Left renal pelvis (tissue), 4 donors: ENCODE measurements around the gene RRP8. TPM values are rescaled to one million over a fixed set of nuclear protein-coding genes. Genes with fewer than 3 reads are reported as not detected.
A peak's percentile ranks its signal among the peaks of the same experiment; 100 is the strongest.

Experiments used
- DNase-seq, 4 donors: peaks; one replicate each; pipeline ENCODE4 v3.0.0-alpha.2; 2013; ENCODE audit warnings: low read depth in 4 of 4, low spot score in 3 of 4
- polyA plus RNA-seq, 4 donors: library from polyadenylated mRNA; unstranded; fragments of 120-200 nt; gene quantifications; one replicate each; pipeline ENCODE4 v1.2.1, GENCODE V29; 2013; ENCODE audit not compliant: insufficient read length in 4 of 4

Gene RRP8
- polyA plus RNA-seq, 4 donors = 19.2 to 24.9 (median 19.9) TPM

DNA sequence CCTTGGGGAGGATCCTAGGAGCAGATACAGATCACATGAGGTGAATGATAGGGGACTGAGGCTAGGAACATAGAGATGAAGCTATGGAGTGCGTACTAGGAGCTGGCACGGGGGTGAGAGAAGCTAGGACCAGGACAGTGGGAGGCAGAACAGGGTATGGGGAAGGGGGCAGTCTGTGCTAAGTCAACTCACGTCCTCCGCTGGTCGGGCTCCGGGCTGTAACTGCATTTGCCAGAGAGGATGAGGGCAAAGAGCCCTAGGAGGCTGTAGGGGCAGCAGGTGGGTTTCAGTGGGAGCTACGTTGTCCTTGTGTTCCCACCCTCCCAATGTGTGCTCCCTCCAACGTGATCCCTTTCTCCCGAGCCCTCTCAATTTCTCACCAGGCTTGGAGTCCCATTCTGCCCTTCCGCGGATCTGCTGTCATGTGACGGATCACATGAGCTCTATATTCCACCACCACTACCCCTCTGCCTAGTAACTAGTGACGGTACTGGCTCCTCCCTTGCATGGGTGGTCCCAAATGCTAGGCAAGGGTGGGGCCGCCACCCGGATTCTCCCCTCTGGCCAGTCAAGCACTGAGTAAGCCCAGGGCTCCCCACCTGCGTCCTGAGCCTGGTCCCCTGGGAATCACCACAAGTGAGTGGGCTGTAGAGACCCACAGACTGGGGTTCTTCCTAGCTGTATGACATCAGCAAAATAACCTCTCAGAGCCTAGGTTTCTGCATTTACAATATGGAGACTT is 15.8 kb upstream of the RRP8 start, which contains the start of gene TPP1:
TPP1 (minus strand) TSS at position 419 of the 742 bp plus-strand sequence; CDS start at position 397, 22 bp downstream.
- peak in 3 of 4 donors; percentile 84 to 92 (median 89) for DNase-seq

DNA sequence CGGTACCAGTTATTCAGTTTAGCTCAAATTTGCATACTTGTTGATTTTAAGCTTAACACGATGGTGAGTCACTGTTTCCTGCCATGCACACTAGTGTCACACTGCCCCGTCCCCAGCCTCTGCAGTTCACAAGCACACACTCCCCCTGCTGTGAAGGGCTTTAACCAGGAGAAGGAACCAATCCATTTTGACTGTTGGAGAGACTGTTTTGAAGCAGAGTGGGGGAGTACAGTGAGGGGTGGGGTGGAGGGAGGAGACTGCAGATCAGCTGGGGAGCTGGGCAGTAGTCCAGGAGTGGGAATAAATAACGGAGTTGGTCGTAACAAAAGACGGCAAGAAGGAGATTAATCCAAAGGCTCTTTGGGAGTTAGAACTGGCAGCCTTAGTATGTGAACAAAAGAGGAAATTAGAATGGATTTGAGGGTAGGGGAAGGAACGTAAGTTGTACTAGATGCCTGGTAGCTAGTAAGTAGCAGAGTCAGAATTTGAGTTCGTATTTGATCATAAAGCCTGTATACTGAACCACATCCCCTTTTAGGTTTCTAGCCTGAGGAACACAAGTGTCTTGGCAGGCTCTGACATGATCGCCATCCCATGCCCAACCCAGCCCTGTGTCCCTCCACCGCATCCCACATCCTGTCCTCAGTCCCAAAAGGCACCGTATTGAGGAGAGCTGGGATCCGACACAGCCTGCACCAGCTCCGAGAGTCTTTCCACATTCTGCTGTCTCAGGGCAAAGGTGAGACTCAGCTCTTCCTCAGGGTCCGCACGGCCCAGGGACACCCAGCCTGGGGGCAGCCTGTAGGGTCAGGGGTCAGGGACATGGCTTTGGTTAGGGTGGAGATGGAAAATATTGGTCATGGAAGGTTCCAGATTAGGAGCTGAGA is 14.9 kb upstream of the RRP8 start:
- DNase-seq = peak in 1 of 4 donors; percentile 46

DNA sequence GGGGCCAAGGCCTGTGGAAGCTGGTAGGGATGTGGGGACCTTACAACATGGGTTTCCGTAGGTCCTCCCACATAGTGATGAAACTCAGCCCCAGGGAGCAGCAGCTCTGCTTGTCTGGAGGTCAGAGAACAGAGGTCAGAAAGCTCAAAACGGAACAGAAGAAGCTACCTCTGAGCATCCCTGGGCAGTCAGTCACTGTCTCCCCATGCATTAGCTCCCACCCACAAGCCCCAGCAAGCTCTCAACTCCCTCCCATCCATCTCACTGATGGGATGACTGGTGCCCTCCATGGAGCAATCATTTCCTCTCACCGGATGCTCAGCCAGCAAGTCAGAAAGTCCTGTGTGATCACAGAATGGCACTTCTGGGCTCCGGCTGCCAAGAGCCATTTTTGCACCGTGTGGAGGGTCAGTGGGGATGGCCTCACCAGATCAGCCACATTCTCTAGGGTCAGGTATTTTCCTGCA is 13.9 kb upstream of the RRP8 start:
- no peak for DNase-seq

DNA sequence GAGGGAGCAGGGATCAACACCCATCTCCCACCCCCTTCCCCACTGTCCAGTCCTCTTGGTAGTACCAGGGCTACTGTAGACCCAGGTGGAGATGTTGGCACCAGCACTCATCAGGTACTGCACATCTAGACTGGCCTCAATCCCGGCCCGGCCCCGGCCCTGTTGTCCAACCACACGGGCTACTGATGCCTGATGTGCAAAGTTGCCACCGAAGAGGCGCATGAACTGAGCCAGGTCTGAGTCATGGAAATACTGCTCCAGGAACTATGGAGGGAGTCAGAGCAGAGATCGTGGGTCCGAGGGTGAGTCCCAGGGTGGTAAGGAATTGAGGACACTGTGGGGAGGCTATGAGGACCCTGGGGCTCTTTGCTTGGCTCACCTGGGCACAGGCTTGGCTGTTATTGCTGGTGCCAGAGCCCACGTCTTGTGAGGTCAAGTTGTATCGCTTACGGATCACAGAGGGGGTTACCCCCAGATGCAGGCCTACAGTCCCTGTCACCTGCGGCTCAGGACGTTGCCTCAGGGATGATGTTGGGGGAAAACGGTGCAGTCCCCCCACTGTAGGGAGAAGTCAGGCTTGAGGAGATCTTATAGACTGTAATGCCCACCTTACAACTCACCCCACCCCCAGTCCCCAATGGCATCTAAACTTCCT is 13.3 kb upstream of the RRP8 start:
- no peak for DNase-seq

DNA sequence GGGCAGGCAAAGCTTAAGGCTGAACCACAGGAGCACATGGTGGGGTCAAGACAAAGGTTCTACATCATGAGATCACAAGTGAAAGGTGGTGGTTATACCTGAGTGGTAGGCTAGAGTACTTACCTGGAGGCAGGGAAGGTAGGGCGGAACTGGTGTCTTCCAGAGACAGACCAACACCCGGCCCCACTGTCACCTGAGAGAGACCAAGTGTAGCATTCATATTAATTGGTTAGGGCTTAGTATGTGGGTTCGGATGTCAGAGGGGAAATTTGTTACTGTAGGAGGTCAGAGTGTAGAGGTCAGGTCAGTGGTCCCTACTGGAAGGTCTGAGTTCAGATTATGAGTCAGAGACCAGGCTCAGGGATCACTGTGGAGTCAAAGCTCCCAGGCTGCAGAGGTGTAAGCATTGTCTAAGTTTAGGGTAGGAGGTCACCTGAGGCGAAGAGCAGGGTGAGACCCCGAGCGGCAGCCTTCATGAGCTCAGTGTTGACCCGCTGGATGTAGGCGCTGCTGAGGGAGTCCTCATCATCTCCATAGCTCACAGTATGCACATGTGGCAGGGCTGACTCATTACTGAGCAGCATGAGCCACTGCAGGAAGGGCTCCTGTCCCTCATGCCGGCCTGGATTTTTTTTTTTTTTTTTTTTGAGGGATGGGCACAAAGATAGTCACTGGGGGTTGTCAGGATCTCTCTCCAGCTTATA is 12.6 kb upstream of the RRP8 start:
- DNase-seq = no peak

DNA sequence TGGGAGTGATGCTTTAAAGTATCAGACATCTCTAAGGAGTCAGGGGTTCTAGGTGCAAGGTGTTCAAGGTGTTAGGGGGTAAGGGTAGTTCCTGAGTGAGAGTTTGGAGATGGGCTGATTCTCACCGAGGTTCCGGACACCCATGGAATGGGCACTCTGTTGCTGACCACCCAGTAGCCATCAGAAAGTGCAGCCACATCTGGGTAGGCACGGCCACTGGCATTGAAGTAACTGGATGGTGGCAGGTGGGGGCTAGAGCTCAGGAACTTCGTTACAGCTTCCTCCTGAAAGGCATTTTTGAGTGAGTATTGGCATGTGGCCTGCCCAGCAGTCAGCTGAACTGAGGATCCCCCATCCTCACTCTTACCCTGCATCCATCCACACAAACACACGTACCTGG is 11.6 kb upstream of the RRP8 start:
- DNase-seq = no peak

DNA sequence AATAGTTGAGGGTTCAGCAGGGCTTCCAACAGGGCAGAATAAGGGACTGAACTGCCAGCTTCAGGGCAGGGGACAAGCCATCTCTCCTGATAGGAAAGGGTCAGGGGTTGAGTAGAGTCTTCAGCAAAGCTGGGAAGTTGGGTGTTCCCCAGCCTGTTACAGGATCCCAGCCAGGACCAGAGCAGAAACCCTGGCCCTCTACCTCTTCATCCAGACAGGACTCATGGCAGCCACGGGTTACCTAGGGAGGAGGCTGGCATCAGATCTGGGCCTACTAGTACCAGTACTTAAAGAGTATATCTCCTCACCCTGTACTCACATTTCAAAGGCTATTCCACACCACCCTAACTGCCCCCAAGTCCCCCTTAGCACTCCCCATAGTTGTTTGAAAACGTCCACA is 11.0 kb upstream of the RRP8 start:
- no peak for DNase-seq

DNA sequence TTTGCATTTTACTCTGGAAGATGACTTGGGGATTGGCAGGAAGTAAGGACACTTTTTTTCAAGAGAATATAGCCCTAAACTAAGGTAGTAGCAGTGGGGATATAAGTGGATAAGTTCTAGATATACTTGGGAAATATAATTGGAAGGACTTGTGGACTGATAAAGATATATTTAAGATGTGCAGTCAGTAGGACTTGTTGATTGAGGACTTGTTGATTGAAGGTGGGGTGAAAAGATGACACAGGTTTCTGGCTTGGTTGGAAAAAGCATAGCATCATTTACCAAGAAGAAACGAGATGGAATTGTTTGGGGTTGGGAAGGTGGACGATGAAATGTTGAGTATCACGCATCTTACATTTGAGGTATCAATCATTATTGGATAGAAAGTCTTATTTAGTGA is 10.1 kb upstream of the RRP8 start:
- DNase-seq = no peak

DNA sequence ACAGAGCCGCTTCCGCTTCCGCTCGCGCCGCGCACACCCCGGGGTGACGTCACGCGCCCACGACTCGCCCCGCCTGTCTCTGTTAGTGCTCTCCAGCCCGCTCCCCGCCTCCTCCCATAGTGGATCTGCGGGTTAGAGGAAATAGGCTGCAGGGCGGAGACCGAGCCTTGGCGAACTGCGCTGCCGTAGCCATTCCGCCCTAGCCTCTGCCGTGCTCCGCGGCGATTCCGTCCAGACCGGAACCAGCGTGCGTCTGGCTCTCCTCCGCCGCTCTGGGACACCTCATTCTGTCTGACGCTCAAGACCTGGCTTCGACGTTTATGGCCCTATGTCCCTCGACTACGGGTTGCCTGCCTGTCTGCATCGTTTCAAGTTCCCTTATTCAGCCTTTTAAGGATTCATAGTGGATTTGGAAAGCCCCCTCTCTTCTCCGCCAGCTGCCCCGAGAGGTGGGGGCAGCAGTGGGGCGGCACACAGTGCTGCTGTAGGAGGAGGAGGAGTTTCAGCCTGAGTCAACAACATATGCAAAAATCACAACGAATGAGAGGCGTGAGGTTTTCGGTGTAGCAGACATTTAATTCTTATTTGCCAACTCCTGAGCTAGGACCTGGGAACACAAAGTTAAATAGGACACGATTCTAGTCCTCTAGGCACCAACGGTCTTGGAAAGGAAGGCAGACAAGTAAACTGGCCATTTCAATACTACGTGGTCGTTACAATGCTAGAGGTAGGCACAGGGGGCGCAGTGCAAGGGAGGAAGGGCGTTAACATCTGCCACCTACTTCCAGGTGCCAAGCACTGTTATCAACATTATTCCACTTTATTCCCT is 9.0 kb upstream of the RRP8 start, which contains the start of gene TAF10:
TAF10 (minus strand) TSS at position 4 of the 829 bp plus-strand sequence. CDS start 27 bp downstream, outside the sequence.
- peak in 3 of 4 donors; percentile 79 to 89 (median 88) for DNase-seq

DNA sequence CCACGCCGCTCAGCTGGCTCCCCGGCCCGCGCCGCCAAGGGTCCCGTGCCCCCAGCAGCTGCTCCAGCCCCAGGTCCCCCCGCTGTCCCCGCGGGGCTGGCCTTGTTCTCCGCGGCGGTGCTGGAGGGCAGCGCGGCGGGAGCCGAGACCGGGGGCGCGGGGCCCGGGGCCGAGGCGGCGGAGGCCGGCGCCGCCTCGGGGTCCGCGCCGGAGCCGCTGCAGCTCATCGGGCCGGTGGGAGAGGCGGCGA is 8.5 kb upstream of the RRP8 start:
- no peak for DNase-seq

DNA sequence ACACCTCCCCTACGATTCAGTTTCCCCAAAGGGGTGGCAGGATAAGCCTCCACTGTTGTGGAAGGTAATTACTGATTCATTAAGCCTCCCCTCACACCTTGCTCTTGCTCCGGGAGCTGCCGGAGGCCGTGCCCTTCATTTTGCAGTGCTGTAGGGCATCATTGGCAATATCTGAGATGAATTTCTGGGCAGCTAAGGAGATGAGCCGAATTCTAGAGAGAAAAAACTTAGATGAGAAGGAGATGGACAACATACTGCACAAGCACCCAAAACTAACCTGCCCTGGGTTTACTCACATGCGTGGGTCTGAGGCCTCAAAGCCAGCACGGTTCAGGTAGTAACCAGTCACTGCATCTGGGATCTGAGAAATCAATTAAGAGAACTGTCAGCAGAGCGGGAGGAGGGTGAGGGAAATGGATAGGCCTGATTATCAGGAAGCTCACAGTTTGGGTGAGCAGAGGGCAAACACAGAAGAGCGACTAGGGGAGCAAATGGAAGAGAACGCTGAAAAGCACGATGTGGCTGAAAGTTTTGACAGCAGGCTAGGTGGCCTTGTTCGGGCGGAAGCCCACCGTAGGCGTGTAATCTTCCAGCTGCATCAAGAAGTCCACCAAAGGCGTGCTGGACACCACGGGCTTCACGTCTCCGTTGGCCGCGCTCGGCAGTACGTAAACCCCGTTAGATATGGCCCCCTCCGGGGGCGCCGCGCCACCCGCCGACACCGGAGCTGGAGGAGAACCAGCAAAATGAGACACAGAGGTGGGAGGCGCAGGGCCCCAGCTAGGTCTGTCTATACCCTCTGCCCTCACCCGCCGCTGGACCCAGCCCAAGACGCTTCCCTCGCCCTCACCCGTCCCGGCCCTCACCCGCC is 7.9 kb upstream of the RRP8 start:
- no peak for DNase-seq

DNA sequence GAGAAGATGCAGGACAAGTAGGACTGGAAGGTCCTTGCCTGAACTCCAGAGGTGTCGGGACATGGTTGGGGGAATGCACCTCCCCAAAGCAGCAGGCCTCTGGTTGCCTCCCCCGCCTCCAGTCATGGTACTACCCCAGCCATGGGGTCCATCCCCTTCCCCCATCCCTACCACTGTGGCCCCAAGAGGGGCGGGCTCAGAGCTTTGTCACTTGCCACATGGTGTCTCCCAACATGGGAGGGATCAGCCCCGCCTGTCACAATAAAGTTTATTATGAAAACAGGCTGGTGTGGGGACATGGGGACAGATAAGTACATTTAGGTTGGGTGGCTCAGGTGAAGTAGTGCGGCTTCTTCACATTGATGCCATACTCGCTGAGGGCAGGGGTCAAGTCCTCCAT is 7.2 kb upstream of the RRP8 start:
- DNase-seq = no peak

DNA sequence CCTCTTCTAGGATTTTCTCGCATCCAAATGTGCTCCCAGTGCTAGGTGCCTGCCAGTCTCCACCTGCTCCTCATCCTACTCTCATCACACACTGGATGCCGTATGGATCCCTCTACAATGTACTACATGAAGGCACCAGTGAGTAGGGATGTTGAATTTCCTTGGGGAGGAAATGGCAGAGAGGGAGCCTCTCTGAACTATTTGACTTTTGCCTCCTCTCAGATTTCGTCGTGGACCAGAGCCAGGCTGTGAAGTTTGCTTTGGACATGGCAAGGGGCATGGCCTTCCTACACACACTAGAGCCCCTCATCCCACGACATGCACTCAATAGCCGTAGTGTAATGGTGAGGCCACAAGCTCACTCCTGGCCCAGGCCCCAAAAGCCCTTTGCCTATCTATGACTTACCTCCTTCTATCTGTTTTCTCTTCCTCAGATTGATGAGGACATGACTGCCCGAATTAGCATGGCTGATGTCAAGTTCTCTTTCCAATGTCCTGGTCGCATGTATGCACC is 6.1 kb upstream of the RRP8 start:
- no peak for DNase-seq

DNA sequence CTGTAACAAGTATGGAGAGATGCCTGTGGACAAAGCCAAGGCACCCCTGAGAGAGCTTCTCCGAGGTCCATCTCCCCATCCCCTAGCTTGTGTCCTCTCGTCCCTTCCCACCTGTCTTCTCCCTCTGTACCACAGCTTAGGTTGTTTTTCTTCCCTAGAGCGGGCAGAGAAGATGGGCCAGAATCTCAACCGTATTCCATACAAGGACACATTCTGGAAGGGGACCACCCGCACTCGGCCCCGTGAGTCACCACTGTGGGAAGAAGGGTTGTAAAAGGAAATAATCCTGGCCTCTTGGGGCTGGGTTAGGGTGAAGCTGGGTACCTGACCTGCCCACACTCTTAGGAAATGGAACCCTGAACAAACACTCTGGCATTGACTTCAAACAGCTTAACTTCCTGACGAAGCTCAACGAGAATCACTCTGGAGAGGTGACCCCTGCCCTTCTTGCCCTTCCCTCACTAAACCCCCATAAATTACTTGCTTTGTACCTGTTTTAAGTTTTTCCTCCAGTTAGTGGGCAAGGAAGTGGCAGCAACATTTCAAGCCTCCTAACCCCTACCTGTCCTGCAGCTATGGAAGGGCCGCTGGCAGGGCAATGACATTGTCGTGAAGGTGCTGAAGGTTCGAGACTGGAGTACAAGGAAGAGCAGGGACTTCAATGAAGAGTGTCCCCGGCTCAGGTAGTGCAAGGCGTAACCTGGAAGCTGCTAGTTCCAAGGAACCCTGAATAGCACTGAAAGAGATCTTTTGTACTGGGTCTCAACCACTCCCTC is 5.5 kb upstream of the RRP8 start:
- DNase-seq = no peak

DNA sequence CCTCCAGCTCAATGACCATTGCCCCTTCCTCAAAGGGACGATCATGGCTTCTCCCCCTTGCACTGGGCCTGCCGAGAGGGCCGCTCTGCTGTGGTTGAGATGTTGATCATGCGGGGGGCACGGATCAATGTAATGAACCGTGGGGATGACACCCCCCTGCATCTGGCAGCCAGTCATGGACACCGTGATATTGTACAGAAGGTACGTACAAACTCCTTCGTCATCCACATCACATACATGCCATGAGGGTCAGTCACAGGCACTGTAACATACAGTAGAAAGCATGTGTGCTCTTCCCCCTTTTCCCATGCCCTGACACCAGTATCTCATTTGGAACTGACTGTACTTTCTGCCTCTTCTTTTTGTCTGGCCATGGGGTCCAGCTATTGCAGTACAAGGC is 4.6 kb upstream of the RRP8 start:
- no peak for DNase-seq

DNA sequence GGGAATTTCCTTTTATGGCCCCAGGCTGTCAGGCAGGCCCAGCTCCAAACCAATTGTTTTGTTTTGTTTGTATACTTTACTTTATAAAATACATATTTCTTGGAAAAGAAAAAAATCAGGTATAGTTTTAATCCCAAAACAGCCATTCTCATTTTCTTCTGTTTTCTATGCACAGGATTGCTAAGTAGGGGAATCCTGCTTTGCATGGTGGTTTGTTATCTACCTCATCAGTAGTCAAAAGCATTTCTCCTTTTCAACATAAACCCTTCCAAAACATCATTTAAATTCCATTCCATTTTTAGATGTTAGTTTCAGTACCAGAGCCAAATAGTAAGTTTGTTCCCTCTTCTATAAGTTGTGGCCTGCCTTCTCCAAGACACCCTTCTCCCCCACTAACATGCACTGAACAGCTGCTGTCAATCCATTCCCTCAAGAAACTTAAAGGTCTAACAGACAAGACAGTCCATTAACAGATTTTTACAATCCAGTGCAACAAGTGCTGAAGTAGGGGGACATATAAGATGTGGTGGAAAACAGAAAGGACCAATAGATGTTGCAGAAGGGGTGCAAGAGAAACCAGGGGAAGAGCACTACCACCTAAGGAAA is 3.9 kb upstream of the RRP8 start:
- DNase-seq = no peak

DNA sequence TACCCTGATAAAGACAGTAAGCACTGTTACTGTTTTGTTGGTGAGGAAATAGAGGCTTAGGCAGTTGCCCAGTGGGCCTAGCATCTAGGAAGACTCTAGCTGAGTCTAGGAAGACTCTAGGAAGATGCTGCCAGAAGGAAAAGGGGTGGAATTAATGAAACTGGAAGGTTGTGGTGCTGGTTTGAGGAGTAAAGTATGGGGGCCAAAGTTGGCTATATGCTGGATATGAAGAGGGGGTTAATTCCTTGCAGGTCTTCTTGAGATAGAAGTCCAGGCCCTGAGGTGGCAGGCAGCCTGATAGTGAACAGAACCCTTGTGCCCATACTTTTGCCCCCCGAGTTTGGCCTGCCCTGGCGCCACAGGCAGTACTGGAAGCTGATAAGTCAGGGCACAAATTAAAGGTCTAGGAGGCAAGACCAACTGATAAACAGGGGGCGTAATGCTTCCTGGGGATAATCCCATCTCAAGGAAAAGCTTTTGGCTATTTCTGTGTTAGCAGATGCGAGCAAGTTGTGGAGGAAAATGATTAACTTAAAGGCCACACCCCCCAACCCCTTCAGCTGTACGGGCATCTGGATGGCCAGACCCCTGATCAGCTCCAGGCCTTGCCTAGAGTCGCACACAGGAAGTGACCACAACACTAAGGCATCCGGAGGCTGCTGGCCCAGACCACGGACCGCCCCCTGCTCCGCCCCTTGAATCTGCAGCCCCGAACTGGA is 3.2 kb upstream of the RRP8 start:
- DNase-seq = peak in 3 of 4 donors; percentile 84 to 90 (median 88)
